ENCODE data around the gene NTM.
"Not testable (repeated sequence)": the region's sequence is repeated elsewhere in the genome, so short reads cannot be mapped to it uniquely, and the experiment has no call there.

NTM gene

DNA sequence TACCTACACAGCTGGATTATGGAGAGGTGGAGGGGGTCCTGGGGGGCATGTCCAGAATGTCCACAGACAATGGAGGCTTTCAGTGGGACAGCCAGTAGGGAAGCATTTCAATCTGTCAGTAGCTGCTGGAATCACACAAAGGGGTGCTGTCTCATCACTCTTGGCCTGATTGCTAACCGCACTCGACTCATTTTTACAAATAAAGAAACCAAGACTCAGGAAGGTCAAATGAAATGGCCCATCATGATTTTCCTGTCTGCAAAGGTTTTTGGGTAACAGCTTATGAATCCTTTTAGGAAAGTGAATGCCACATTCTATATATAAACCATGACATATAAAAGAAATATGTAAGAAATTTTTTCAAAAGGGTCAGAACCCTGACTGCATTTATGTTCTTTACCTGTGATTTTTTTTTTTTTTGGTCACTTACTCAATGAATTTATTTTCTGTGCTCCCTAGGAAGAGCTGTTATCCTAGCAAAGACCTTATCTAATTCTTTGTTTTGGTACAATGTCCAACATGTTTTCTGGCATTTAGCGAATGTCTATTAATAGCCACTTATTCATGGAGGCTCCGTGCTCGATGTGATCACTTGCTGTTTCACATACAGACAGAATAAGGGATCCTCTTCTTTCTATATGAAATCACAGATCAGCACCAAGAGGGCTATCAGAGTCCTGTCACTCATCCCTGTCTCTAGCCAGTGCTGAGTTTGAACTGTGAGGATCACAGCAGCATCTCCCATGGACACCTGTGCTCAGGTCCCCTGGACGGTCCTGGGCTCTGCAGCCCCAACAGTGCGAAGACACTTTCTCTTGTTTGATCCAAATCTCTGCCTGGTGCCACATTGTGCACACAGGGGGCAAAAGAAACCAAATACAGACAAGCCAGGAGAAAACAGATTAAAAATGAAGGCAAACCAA is 979.7 kb downstream of the NTM start:
- DNase-seq, result no peak

DNA sequence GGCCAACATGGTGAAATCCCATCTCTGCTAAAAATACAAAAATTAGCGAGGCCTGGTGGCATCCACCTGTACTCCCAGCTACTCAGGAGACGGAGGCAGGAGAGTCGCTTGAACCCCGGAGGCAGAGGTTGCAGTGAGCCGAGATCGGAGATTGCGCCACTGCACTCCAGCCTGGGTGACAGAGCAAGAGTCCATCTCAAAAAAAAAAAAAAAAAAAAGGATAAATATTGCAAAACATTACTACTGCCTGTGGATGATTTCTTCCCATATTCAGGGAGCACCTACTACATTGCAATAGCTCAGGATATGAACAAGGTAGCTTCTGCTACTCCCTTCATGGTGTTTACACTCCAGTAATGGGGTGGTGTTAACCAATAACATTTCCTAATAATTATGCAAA is 980.6 kb downstream of the NTM start:
- no peak for DNase-seq

DNA sequence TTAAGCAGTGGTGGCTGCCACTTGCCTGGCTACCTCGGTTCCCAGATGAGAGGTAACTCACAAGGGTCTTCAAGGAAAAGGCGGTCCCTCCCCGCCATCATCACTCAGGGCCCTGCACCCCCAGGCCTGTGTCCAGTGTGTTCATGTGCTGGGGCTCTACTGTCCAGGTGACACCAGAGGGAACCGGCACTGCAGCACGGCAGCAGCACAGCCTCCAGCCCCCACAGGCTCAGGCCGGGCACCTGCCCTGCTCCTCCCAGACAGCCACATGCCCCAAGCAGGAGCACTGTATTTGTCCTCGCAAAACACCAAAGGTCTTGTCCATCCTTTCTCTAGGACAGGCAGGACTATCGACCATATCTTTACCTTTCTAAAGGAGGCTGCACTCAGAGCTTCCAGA is 982.1 kb downstream of the NTM start:
- DNase-seq, result no peak

DNA sequence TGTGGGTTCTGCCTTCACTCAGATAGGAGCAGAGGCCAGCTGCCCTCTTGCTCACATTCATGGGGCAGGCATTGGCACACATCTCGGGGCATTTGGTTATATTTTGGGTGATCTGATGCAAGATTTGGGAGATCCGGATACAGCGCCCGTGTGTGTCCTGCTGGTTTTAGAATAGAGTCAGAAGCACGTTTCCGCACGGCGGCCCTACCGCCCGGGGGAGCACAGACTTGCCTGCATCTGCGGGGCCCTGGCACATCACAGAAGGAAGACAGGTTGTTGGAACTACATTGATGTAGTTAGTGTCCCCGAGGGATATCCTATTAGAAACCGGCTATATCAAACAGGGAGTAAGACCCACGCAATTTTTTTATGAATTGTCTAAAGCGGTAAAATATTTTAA is 982.8 kb downstream of the NTM start:
- no peak for DNase-seq

DNA sequence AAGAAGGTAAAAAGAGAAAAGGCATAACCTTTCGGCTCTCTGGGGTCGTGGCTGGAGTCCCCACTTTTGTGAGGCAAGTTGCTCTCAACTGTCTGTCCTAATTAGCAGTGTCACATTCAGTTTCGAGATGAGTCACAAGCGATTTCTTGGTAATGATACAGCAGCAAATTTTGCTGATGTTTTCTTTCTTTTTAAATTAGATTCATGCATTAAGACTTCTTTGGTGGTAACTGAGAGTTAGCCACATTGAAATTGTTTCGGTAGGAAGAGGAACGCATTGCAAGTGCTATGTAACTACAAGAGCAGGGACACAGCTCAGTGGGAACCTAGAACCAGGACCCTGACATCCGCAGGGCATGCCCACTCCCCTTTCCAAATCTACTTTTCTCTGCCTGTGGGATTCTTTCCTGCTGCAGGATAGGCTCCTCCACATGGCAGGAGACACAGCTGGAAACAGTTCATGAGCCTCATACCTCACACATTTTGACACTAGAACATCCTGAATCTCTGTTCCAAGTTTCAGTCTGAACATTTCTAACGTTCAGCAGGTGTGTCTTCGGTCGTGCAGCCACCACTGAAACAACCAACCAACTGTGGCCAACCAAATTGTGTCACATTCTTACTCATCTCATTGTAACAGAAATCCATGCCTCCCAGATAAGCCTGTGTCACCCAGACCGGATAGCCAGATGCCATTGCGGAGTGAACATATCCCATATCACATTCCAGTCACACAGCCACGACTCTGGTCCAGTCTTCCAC is 987.6 kb downstream of the NTM start:
- DNase-seq, result no peak

DNA sequence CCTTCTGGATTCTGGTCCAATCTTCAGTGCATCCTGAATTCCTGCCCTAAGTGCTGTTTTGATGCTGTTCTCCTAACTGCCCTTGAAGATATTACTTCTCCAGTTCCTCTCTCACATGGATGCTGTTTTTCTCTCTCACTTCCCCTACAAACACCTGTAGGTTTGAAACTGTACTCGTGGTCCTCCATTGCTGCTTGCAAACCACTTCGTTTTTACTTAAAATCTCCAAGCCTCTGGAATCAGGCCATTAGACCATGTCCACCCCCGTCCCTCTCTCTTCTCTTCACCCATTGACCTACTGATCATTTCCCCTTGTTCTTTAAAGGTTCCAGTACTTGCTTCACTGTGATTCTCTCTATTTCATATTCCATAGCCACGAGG is 988.1 kb downstream of the NTM start:
- DNase-seq, result no peak

DNA sequence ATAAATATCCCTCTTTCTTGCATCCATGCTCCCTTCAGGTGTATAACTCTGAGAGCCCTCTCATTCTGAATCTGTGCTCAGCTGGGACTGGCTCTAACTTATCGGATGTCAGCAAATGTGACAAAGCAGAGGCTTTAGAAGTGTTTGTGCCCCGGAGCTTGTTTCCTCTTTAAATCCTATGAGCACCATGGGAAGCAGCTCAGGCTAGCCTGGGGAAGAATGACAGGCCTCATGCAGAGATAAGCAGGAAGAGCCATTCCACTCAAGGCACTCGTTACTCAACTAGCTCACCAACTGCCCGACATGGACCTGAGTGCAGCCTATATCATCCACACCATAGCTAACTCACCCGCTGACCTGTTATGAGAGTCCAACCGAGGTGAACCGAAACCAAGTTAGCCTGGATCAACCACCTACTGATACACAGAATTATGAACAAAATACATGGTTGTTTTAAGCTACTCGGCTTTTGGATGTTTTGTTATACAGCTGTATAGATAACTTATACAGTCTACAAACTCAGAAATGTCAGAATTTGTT is 990.7 kb downstream of the NTM start:
- no peak for DNase-seq

DNA sequence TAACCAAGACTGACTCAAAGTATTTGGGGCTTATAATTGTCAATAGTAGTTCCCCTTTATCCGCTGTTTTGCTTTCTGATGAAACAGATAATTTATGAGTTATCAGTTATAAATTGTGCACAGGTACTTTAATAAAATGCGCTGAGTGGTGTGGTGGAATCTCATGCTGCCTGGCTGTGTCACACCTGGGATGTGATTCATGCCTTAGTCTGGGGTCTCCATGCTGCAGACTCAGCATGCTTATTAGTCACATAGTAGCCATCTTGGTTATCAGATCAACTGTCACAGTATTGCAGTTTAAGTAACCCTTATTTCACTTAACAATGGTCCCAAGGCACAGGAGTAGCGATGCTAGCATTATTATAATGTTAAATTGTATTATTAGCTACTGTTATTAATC is 995.2 kb downstream of the NTM start:
- no peak for DNase-seq

DNA sequence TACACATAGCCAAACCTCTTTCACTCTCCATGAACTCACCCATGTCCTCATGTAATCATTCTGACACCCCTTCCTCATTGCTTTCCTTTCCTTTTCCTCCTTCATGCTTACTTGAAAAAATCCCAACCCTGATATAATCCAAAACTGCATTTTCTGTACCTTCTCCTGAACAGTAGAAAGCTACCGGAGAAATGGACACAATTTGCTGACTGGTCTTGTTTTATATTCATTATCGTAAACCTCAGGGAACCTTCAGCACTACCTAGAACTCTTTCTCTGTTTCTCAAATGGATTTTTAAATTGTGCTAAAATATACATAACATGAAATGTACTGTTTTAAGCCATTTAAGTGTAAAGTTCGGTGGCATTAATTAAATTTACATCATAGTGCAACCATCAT is 996.9 kb downstream of the NTM start:
- no peak for DNase-seq

DNA sequence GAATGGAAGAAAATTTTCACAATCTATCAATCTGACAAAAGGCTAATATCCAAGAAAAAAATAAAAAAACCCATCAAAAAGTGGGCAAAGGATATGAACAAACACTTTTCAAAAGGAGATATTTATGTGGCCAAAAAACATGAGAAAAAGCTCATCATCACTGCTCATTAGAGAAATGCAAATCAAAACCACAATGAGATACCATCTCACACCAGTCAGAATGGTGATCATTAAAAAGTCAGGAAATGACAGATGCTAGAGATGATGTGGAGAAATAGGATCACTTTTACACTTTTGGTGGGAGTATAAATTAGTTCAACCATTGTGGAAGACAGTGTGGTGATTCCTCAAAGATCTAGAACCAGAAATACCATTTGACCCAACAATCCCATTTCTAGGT is 999.7 kb downstream of the NTM start:
- not testable (repeated sequence) for DNase-seq

DNA sequence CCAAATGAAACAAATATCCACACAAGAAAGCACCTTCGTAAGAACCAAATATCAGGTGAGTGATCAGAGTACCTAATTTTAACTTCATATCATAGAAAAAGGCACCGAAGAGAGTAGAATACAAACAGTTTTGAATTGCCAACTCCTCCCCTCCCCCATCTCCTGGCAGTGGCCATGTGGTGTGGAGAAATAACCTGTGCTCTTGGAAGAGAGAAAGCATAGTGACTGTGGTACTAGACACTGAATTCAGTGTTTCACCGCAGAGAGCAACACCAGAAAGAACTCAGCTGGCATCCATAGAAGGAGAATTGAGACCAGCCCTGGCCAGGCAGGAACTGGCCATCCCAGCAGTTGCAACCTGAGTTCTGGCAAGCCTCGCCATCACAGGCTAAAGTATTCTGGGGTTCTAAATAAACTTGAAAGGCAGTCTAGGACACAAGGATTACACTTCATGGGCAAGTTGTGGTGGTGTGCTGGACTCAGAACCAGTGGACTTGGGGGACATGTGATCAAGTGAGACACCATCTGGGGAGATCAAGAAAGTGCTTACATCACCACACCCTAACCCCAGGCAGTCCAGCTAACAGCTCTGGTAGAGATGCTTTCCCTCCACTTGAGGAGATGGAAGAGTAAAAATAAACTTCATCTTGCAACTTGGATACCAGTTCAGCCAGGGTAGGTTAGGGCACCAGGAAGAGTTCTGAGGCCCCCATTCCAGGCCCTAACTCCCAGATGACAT is 1003.2 kb downstream of the NTM start:
- DNase-seq, result no peak

DNA sequence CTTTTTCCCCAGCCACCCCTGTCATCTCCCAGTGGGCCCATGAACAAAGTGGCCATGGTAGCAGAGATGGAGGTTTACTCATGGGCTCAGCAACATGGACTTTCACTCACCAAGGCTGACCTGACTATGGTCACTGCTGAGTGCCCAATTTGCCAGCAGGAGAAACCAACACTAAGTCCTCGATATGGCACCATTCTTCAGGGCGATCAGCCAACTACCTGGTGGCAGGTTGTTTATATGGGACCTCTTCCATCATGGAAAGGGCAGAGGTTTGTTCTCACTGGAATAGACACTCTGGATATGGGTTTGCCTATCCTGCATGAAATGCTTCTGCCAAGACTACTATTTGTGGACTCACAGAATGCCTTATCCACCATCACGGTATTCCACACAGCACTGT is 1009.1 kb downstream of the NTM start:
- DNase-seq, result no peak

All from activated T-cell treated with anti-CD3 and anti-CD28 coated beads, Interleukin-2, amount 50 U/mL, for 1 hour (primary cell).